ENCODE data around the gene ELFN1. TPM values are rescaled to one million over a fixed set of nuclear protein-coding genes. Genes with fewer than 3 reads are reported as not detected.

The ELFN1 gene
- total RNA-seq, 4 donors from 2014 or later = 0.38 to 3.3 (median 0.48) TPM

DNA sequence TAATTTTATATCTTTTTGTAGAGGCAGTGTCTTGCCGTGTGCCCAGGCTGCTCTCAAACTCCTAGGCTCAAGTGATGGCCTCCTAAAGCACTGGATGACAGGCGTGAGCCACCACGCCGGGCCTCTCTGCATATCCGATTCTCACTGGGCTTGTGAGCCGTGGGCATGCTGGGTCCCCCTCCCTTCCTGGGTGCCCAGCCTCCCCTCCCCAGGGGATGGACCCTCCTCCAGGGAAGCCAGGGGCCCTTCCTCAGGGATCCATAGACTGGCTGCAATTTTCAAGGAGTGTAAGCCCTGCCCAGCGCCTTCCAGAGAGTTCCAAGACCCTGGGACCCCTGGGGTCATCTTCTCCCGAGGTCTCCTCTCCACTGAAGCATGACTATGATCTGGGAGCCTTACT is 23.7 kb upstream of the ELFN1 start:
- Histone ChIP-seq H3K9me3 (no peaks in the 10 kb centered on the region), H3K27ac (no peak overlapping the region), H3K36me3 (no peaks in the 10 kb centered on the region), H3K4me1 (peaks cover 0 to 21% (median 0%) of the 10 kb centered on the region in 3 donors), H3K4me3 (no peak overlapping the region), H3K27me3 (peaks cover 0 to 98% (median 0%) of the 10 kb centered on the region in 4 donors)
- intact Hi-C loops (cut with DNase I) = no loop called here
- no peak for DNase-seq
- 77 to 100% methylated on average over 1 to 6 of the region's 8 CpGs for WGBS, 2 donors
- TF ChIP-seq, protein P1, sequence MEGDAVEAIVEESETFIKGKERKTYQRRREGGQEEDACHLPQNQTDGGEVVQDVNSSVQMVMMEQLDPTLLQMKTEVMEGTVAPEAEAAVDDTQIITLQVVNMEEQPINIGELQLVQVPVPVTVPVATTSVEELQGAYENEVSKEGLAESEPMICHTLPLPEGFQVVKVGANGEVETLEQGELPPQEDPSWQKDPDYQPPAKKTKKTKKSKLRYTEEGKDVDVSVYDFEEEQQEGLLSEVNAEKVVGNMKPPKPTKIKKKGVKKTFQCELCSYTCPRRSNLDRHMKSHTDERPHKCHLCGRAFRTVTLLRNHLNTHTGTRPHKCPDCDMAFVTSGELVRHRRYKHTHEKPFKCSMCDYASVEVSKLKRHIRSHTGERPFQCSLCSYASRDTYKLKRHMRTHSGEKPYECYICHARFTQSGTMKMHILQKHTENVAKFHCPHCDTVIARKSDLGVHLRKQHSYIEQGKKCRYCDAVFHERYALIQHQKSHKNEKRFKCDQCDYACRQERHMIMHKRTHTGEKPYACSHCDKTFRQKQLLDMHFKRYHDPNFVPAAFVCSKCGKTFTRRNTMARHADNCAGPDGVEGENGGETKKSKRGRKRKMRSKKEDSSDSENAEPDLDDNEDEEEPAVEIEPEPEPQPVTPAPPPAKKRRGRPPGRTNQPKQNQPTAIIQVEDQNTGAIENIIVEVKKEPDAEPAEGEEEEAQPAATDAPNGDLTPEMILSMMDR (IDR thresholded peaks at IDR 0.05) = no peak
- no peak for TF ChIP-seq POLR2A (IDR thresholded peaks at IDR 0.05)

DNA sequence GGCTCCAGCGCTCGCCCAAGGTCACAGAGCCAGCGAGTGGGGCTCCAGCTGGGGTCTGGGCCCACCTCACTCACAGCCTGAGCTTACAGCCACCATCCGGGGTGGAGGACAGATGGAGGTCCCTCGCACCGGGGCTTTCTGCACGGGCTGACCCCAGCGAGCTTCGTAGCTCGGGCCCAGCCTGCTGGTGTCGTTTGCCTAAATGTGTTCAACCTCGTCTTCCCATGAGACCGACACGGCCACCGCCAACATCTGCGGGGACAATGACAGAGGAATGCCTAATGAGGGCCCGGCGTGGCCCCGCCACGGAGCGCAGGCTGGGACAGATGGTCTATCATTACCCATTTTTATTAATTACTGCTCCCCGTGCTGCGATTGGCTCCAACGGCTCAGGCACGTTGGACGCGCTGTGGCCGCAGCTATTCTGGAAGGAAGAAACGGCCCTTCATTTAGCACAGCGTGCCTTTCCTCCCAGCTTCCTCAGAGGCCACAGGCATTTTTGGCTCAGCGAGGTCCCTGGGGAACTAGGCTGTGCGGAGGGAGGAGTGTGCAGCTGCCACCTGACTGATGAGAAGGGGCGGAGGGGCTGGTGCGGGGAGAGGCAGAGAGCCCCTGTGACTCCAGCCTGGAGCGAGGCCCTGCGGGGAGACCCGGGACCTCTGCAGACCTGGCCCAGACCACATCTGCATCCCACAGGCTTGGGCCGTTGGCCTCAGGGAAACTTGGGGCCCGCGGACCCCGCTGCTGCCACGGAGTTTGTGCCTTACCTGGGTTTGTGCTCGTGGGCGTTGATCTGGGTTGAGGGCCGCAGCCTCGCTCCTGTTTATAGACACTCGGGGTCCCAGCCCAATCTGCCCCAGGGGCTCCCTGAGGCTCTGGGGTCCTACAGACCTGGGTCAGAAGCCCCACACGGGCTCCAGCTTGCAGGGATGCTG is 22.9 kb upstream of the ELFN1 start:
- H3K36me3 ChIP-seq = no peaks in the 10 kb centered on the region
- H3K4me1 ChIP-seq = peaks cover 0 to 21% (median 0%) of the 10 kb centered on the region in 3 donors
- 68 to 81% methylated on average over 22 to 39 of the region's 48 CpGs for WGBS, 2 donors
- H3K4me3 ChIP-seq = no peak overlapping the region
- TF ChIP-seq POLR2A (IDR thresholded peaks at IDR 0.05) = no peak
- TF ChIP-seq, protein P1 (IDR thresholded peaks at IDR 0.05) = no peak
- intact Hi-C loops (cut with DNase I) = no loop called here
- H3K27ac ChIP-seq = no peak overlapping the region
- peaks cover 0 to 98% (median 0%) of the 10 kb centered on the region in 4 donors for H3K27me3 ChIP-seq
- no peak for DNase-seq
- H3K9me3 ChIP-seq = no peaks in the 10 kb centered on the region

DNA sequence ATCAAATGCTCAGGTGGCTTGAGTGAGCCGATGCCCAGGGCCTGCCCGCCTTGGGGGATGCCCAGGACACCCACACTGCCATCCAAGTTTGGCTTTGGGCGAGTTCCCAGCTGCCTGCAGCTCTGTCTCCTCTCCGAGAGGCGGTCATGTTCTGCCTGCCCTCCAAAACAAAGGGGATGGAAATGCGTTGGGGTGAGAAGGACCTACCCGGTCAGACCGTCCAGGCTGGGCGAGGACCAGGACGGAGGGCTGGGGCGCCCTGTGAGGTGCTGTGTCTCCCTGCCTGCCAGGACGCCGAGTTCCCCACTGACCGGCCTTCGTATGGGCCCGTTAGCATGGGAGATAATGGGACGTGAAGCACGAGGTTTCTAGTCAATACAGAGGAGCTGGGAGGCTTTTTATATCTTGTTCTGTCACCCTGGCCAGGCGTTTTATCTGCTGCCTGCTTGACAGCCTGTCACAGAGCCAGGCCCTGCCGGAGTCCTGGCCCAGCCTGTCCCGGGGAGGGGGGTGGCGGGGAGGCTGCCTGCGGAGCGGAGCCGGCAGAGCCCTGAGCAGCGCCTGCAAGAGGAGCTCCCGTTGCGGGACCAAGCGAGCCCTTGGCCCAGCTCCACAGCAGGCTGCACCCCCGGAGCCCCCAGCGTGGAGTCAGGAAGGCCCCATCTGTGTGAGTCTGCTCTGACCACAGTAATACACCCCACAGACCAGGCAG is 22.0 kb upstream of the ELFN1 start:
- TF ChIP-seq, protein P1 (IDR thresholded peaks at IDR 0.05) = no peak
- TF ChIP-seq POLR2A (IDR thresholded peaks at IDR 0.05) = no peak
- intact Hi-C loops (cut with DNase I) = no loop called here
- H3K36me3 ChIP-seq = no peaks in the 10 kb centered on the region
- no peaks in the 10 kb centered on the region for H3K9me3 ChIP-seq
- no peak overlapping the region for H3K4me3 ChIP-seq
- 16 to 40% methylated on average over 2 to 6 of the region's 31 CpGs for WGBS, 2 donors
- H3K27me3 ChIP-seq = peaks cover 0 to 89% (median 0%) of the 10 kb centered on the region in 4 donors
- H3K4me1 ChIP-seq = peaks cover 0 to 21% (median 0%) of the 10 kb centered on the region in 3 donors
- H3K27ac ChIP-seq = no peak overlapping the region
- no peak for DNase-seq

DNA sequence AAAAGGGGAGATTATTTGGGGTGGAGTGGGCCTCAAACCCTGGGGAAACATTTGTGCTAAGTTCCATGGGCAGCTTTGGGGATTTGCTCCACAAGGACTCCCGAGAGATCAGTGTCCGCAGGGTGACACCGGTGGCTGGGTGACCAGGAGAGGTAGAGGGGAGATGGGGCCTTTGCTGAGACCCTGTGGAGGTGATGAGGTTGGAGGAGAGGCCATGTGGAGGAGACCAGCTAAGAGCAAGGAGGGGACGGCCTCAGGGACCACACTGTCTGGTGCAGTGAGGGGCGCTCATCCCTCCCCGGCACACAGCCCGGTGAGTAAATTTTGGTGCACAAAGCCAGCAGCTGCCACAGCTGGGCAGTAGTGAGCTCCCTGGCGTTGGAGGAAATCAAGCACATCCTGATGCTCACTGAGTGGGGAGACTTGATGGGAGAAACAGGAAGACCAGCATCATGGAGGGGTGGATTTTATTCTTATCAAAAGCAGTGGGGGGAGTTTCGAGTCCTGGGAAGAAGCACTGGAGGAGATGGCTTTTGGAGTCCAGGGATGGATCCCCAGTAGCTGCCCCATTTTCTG is 20.2 kb upstream of the ELFN1 start:
- no peak for DNase-seq
- Histone ChIP-seq H3K9me3 (no peaks in the 10 kb centered on the region), H3K4me1 (peaks cover 0 to 21% (median 0%) of the 10 kb centered on the region in 3 donors), H3K36me3 (no peaks in the 10 kb centered on the region), H3K4me3 (no peak overlapping the region), H3K27me3 (peaks cover 0 to 84% (median 0%) of the 10 kb centered on the region in 4 donors), H3K27ac (no peak overlapping the region)
- intact Hi-C loops (cut with DNase I) = no loop called here
- TF ChIP-seq POLR2A (IDR thresholded peaks at IDR 0.05) = no peak
- TF ChIP-seq, protein P1 (IDR thresholded peaks at IDR 0.05) = no peak
- WGBS, 2 donors = 72 to 94% methylated on average over 3 to 6 of the region's 9 CpGs

Measured in esophagus squamous epithelium (tissue), 5 donors.